Omental fat pad (tissue), 4 donors: ENCODE results near the gene LANCL1. TPM values are rescaled to one million over a fixed set of nuclear protein-coding genes. Genes with fewer than 3 reads are reported as not detected.
A peak's percentile ranks its signal among the peaks of the same experiment; 100 is the strongest.
"Not testable (repeated sequence)": the region's sequence is repeated elsewhere in the genome, so short reads cannot be mapped to it uniquely, and the experiment has no call there.

ENCODE experiments used
- ATAC-seq: fragments of 150-250 bp; one replicate; pipeline ENCODE4 v1.9.1; 2016; ENCODE audit warnings: mild to moderate bottlenecking, moderate library complexity; ENCODE audit not compliant: low FRiP score
- DNase-seq: peaks from one replicate; pipeline ENCODE4 v3.0.0-alpha.2; 2019; ENCODE audit warnings: low spot score
- CTCF ChIP-seq, 3 donors: fragments of 450-650 bp; IDR thresholded peaks; one replicate each; pipeline ENCODE4 v1.5.1; 2016 to 2017; ENCODE audit warnings: antibody characterized with exemption in 3 of 3, mild to moderate bottlenecking in 3 of 3, moderate library complexity in 2 of 3
- total RNA-seq, 4 donors: library from RNA; depleted of rRNA; stranded (reverse); fragments of >200 nt; gene quantifications; one replicate each; pipeline ENCODE4 v1.1.0, GENCODE V29; 2016

LANCL1 gene
- total RNA-seq, 4 donors from 2014 or later = 20.8 to 33.6 (median 27.1) TPM

GRCh38 chr2:210429403-210430137 lies 47.0 kb downstream of the LANCL1 start:
- ATAC-seq = no peak
- TF ChIP-seq CTCF (IDR thresholded peaks at IDR 0.05) = no peak
- no peak for DNase-seq

GRCh38 chr2:210428393-210429179 lies 48.0 kb downstream of the LANCL1 start:
- DNase-seq = no peak
- no peak for TF ChIP-seq CTCF (IDR thresholded peaks at IDR 0.05)

GRCh38 chr2:210427309-210427708 lies 49.2 kb downstream of the LANCL1 start:
- not testable (repeated sequence) for DNase-seq, ATAC-seq

More at GRCh38 chr2:210428393-210429179, 48.0 kb downstream of the LANCL1 start:
- peak; percentile 37 for ATAC-seq

- no peak for TF ChIP-seq CTCF (IDR thresholded peaks at IDR 0.05)
- no peak for DNase-seq
- ATAC-seq = no peak
Measured at GRCh38 chr2:210422366-210422765, 54.2 kb downstream of the LANCL1 start.

- no peak for ATAC-seq
- TF ChIP-seq CTCF (IDR thresholded peaks at IDR 0.05) = no peak
- no peak for DNase-seq
Measured at GRCh38 chr2:210421916-210422315, 54.6 kb downstream of the LANCL1 start.

- no peak for TF ChIP-seq CTCF (IDR thresholded peaks at IDR 0.05)
- ATAC-seq = no peak
Measured at GRCh38 chr2:210412660-210413059, 63.9 kb downstream of the LANCL1 start.

GRCh38 chr2:210410542-210410941 lies 66.0 kb downstream of the LANCL1 start:
- no peak for TF ChIP-seq CTCF (IDR thresholded peaks at IDR 0.05)
- DNase-seq (no peak), ATAC-seq (no peak)

More at GRCh38 chr2:210412660-210413059, 63.9 kb downstream of the LANCL1 start:
- no peak for DNase-seq
